GM21381 (cell line): Measurements from ENCODE around the gene A2M.

Source experiments
- ATAC-seq: cut with Tn5 transposase; IDR thresholded peaks from one replicate; pipeline ENCODE4 v1.9.1; 2021; ENCODE audit warnings: mild to moderate bottlenecking, moderate library complexity; ENCODE audit not compliant: unreplicated experiment

A2M gene

DNA sequence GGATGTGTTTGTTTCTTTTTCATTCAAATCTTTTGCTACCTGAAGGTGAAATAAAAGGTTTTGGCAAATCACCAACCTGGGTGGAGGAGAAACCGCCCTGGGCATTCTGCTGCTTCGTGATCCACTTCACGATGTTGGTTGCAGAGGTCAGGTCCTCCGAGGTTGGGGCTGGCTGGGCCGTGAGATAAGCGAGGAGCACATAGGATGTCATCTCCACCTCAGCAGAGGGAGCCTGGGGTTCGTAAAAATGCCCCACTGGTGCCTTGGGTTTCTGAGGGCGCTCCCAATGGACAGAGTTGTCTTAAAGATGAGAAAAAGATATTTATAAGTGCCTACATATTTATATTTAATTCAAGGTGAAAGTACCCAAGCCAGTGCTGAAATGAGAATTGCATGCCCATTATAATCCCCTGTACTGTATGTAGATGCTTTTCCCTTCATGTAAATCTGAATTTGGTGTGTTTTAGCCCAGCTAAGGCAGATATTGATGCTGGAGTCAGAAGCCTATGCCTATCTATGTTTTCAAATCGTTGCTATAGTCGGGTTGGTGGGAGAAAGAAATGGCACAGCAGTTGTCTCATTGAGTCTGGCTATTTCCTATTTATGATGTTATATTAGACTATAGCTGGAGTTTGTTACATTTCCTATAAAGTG lies 41.1 kb downstream of the A2M start:
- ATAC-seq: no peak

- no peak for ATAC-seq
These were observed 42.6 kb downstream of the A2M start for GRCh38 chr12:9073076-9073475.

DNA sequence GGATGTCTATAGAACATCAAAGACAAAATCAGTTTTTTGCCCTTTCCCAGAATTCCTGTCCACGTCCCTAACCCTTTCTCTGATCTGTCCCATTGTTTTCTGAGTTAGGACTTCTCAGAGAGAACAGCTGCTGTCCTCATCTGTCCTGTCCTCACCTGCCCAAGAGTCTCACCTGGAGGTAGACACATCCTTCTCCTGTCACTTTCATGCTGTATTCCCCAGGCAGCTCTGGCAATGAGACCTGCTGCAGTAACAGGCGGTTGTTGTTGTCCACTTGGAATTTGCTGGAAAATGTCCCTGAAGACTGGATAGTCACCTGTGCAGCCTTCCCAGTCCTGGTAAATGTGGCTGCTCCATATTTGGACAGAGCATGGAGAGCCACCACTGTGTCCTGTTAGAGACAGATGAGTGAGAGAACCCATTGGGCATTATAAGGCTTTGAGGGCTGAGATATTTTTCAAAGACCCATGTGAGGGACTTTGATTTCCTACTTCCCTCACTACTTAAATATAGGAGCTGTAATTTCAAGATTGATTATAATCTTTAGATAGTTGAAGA lies 43.2 kb downstream of the A2M start:
- ATAC-seq: no peak

- no peak for ATAC-seq
These were observed 43.8 kb downstream of the A2M start for GRCh38 chr12:9071969-9072368.

DNA sequence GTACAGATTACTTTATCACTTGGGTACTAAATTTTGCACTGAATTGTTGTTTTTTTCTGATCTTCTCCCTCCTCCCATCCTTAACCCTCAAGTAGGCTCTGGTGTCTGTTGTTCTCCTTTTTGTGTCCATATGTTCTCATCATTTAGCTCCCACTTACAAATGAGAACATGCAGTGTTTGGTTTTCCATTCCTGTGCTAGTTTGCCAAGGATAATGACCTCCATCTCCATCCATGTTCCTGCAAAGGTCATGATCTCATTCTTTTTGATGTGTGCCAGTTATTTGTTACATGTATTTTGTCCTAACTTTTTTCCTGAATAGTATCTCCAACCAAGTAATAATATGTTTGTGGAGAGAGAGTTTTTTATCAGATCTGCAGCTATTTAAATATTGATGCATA lies 44.2 kb downstream of the A2M start:
- no peak for ATAC-seq

DNA sequence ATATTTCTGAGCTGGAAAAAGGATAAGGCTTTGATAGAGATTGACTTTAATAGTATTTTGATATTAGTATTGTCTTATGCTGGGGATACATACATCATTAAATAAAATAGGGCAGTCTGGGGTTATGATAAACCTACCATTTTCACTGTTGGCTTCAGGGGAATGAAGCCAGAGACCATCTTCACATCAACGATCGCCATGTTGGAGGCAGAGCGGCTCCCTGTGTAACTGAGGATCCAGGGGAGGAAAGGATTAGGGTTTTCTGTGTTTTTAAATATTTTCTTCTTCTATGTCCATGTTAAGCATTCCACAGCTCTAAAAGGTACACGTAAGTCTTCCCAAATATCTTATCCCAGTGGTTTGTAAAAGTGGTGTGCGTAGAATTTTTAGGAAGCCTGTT lies 45.4 kb downstream of the A2M start:
- no peak for ATAC-seq

DNA sequence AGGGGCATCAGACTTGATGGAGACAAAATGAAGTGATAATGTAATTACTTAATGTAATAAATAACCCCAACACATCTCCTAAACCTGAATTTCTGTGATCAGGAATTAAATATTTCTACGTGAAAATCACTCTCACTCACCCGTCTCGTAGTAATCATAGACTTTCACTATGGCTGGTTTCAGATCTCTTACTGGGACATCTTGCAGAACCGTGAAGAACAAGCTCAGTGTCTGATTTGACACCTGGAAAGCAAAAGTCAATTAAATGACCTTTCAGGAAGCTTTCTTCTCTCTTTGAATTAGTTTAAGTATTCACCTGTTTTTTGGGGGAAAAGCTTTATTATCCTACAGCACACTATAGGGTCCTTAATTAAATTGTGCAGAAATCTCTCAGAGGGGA lies 47.1 kb downstream of the A2M start:
- ATAC-seq: no peak

DNA sequence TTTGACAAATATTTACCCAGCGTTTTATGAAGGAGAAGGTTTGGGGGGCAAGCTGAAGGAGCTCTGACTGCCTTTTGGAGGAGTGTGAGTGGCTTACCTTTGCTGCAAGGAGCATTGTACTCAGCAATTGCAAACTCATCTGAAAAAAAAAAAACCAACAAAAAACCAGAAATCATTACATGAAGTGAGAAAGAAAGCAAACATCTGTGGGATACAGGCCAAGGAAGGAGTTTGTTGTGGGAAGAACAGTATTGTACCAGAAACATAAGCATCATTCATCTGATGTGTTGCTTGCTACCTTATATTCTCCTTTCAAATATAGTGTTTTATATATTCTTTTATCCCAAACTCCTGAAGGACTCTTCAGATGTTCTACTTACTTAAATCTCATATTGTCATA lies 47.6 kb downstream of the A2M start:
- no peak for ATAC-seq

GRCh38 chr12:9066755-9067423 lies 48.8 kb downstream of the A2M start:
- ATAC-seq: no peak

- no peak for ATAC-seq
These were observed 49.5 kb downstream of the A2M start for GRCh38 chr12:9066183-9066623.

- no peak for ATAC-seq
These were observed 50.2 kb downstream of the A2M start for GRCh38 chr12:9065607-9065856.

- no peak for ATAC-seq
These were observed 50.7 kb downstream of the A2M start for GRCh38 chr12:9064815-9065606.

DNA sequence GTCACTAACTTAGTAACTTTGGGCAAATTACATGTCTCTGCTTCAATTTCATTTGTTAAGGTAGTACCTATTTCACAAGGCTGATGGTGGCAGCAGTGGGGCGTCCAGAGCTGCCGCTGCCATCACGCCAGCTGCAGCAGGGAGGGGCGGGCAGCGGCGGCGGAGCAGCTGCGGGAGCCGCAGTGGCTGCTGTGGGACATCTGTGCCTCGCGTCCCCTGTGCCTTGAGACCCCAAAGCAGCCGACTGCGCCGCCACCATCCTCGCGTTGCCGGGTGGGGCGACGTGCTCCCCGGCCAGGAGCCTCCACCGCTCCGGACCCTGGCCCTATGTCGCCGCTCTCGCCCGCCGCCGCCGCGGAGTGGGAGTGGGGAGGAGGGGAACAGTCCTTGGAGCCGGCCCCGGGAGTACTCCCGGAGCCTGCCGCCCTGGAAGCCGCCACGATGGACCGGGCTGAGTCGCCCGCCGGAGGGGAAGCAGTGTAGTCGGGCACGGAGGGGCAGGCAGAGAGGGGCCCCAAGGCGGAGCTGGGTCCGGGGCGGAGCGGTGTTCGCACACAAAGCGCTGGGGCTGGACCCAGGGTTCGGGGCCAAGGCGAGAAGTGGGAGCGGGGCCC lies 51.4 kb downstream of the A2M start:
- ATAC-seq: peak; percentile 73

DNA sequence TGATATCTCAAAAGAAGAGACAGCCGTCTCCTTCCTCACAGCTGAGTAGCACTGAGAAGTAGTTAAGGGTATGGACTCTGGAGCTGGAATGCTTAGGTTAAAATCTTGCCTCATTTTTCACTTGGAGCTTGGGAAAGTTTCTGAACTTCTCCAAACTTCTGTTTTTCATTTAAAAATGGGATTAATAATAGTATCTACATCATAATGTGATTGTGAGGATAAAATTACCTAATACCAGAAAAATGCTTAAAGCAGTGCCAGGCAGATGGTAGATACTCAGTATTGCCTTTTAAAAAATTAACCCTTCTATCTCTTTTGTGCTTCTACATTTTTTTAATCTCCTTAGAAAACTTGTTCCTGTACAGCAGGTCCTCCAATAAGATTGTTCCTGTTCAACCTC lies 63.1 kb downstream of the A2M start:
- no peak for ATAC-seq

DNA sequence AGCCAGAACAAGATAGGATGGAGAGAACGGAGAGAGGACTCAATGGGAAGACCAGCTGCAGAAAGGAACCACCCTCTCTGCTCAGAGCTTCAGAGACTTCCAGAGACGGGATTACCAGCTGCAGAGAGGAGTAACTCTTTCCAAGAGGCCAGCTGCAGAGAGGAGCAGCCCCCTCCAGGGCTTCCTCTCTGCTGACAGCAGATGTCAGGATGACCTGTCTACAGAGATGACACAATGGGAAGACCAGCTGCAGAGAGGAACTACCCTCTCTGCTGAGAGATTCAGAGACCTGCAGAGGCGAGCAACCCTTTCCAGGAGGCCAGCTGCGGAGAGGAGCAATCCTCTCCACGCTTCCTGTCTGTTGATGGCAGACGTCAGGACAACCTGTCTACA lies 64.6 kb downstream of the A2M start:
- no peak for ATAC-seq

GRCh38 chr12:9050521-9051157 lies 65.1 kb downstream of the A2M start:
- ATAC-seq: no peak

GRCh38 chr12:9049520-9050133 lies 66.1 kb downstream of the A2M start:
- no peak for ATAC-seq

- no peak for ATAC-seq
These were observed 66.8 kb downstream of the A2M start for GRCh38 chr12:9048930-9049329.

DNA sequence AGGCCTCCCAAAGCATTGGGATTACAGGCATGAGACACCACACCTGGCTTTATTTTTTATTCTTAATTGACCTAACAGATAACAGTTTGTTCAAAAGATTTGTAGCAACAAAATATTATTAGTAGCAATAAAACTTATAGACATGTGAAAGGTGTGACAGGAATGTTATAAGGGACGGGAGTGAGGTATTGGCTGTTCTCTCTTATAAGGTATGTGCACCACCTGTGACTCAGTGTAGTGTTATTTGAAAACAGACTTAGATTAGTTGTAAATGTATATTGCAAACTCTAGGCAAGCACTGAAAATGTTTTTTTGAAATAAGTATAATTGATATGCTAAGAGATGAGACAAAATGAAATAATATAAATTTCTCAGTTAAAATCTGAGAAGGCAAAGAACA lies 68.6 kb downstream of the A2M start:
- ATAC-seq: no peak

GRCh38 chr12:9043766-9044165 lies 72.0 kb downstream of the A2M start:
- ATAC-seq: no peak

DNA sequence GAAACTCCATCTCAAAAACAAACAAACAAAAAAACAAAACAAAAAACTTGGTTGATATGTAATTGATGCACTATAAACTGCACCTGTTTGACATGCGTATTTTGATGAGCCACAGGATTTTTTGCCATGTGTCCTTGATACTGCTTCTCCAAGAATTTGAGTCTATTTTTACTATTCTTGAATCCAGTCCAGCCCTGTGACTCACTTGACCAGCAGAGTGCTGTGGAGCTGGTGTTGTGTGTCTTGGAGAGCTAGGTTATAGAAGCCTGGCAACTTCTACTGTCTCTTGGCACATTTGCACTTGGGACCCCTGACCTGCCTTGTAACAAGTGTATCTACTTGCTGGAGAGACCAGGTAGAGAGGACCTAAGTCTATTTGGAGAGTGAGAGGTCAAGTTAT lies 74.4 kb downstream of the A2M start:
- no peak for ATAC-seq
